ENCODE measurements around the gene CALY. TPM values are rescaled to one million over a fixed set of nuclear protein-coding genes. Genes with fewer than 3 reads are reported as not detected.

The CALY gene
- total RNA-seq, 4 donors from 2014 or later, result 0.34 TPM; not detected in 3

DNA sequence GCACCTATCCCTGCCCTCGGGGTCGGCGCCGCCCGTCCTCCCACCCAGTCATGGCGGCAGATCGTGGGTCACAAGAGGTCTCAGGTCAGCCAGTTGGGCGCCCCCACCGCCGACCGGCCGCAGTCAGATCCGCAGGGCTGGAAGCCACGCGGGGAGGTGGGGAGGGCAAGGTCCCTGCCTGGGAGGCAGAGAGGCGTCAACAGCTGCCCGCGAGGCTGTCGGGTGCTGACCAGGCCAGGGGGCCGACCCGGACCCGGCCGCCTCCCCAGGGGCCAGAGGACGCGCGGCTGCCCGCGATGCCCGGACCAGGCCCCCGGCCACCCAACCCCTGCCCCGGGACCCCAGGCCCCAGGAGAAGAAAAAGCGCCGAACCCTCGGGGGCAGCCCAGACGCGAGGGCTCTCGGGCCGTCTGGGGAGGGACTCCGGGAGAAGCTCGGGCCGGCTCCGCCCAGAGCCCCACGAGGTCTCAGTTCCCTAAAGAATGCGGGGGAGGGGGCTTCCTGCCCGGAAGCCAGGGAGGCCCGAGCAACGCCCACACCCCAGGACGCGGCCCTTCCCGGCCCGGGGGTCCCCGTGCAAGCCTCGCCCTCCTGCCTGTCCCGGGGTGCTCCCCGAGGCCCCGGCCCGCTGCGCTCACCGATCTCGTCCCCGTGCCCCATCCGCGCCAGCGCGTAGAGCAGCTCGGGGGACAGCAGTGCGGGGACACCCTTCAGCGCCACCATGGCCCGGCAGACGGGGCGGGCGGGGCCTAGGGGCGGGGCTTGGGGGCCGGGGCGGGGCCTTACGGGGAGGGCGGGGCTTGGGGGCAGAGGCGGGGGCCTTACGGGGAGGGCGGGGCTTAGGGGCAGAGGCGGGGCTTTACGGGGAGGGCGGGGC is 20.8 kb upstream of the CALY start, which contains the start of gene FUOM:
Gene FUOM, minus strand, starts transcription at position 735 of the 877 bp plus-strand sequence. Its CDS starts 12 bp downstream, at position 723.
- TF ChIP-seq, protein P1, sequence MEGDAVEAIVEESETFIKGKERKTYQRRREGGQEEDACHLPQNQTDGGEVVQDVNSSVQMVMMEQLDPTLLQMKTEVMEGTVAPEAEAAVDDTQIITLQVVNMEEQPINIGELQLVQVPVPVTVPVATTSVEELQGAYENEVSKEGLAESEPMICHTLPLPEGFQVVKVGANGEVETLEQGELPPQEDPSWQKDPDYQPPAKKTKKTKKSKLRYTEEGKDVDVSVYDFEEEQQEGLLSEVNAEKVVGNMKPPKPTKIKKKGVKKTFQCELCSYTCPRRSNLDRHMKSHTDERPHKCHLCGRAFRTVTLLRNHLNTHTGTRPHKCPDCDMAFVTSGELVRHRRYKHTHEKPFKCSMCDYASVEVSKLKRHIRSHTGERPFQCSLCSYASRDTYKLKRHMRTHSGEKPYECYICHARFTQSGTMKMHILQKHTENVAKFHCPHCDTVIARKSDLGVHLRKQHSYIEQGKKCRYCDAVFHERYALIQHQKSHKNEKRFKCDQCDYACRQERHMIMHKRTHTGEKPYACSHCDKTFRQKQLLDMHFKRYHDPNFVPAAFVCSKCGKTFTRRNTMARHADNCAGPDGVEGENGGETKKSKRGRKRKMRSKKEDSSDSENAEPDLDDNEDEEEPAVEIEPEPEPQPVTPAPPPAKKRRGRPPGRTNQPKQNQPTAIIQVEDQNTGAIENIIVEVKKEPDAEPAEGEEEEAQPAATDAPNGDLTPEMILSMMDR (IDR thresholded peaks at IDR 0.05; ENCODE audit: low read depth), result no peak

GRCh38 chr10:133356549-133357284 is 20.0 kb upstream of the CALY start:
- TF ChIP-seq, protein P1 (IDR thresholded peaks at IDR 0.05; ENCODE audit: low read depth), result no peak

GRCh38 chr10:133355991-133356390 is 19.3 kb upstream of the CALY start:
- TF ChIP-seq, protein P1 (IDR thresholded peaks at IDR 0.05; ENCODE audit: low read depth), result no peak

GRCh38 chr10:133355266-133355665 is 18.6 kb upstream of the CALY start:
- TF ChIP-seq, protein P1 (IDR thresholded peaks at IDR 0.05; ENCODE audit: low read depth), result no peak

- TF ChIP-seq, protein P1 (IDR thresholded peaks at IDR 0.05; ENCODE audit: low read depth), result no peak
Observed at GRCh38 chr10:133354672-133355240, 18.1 kb upstream of the CALY start.

- TF ChIP-seq, protein P1 (IDR thresholded peaks at IDR 0.05; ENCODE audit: low read depth), result no peak
Observed at GRCh38 chr10:133353988-133354605, 17.4 kb upstream of the CALY start.
